IMR-90 (cell line): ENCODE results near the gene ARNT2. TPM values are rescaled to one million over a fixed set of nuclear protein-coding genes. Genes with fewer than 3 reads are reported as not detected.

ENCODE experiments used
- ATAC-seq: fragments of 200-7000 bp; cut with Tn5 transposase; 2 replicates; pipeline ENCODE4 v1.9.1; 2020; ENCODE audit warnings: low read depth, mild to moderate bottlenecking, moderate library complexity
- BruUV-seq: library from RNA; stranded (reverse); fragments of 400-500 nt; replicated peaks from 2 replicates; lab custom pipeline; 2021; lab: Mats Ljungman, UMichigan
- CTCF ChIA-PET: fragments of 300-600 bp; formaldehyde crosslinking; extraction: SDS; loops from one replicate; lab custom pipeline; 2021; ENCODE audit warnings: antibody characterized with exemption; lab: Yijun Ruan, JAX
- POLR2A ChIA-PET: fragments of 300-600 bp; sonication (Branson Sonifier 250); formaldehyde crosslinking; loops from one replicate; lab custom pipeline; 2022; ENCODE audit warnings: antibody characterized with exemption; ENCODE audit not compliant: unreplicated experiment; lab: Charles Lee
- DNase-seq: peaks from one replicate; pipeline ENCODE4 v3.0.0; 2013
- H2AFZ ChIP-seq: replicated peaks from 2 replicates; pipeline ENCODE3; 2013; ENCODE audit warnings: low read length, mild to moderate bottlenecking; ENCODE audit not compliant: poor library complexity
- H2AK5ac ChIP-seq: 2 replicates; pipeline ENCODE4 v1.6.1; 2013; ENCODE audit warnings: low read depth, low read length, inconsistent platforms
- H2AK9ac ChIP-seq: replicated peaks from 2 replicates; pipeline ENCODE3; 2013; ENCODE audit warnings: mild to moderate bottlenecking, low read depth, low read length, moderate library complexity; ENCODE audit not compliant: poor library complexity
- H2BK120ac ChIP-seq: 2 replicates; pipeline ENCODE4 v1.6.1; 2013; ENCODE audit warnings: low read depth, low read length, inconsistent platforms
- H2BK15ac ChIP-seq: 3 replicates; pipeline ENCODE4 v1.6.1; 2013; ENCODE audit warnings: low read depth, low read length, inconsistent platforms
- H2BK20ac ChIP-seq: 2 replicates; pipeline ENCODE4 v1.6.1; 2013; ENCODE audit warnings: low read depth, mild to moderate bottlenecking, inconsistent platforms, low read length, moderate library complexity
- H2BK5ac ChIP-seq: 2 replicates; pipeline ENCODE4 v1.6.1; 2013; ENCODE audit warnings: mild to moderate bottlenecking, low read depth, low read length, inconsistent platforms; ENCODE audit not compliant: poor library complexity, severe bottlenecking
- H3K14ac ChIP-seq: replicated peaks from 2 replicates; pipeline ENCODE4 v1.6.1; 2013; ENCODE audit warnings: low read depth, low read length, inconsistent platforms
- H3K18ac ChIP-seq: 2 replicates; pipeline ENCODE4 v1.6.1; 2013; ENCODE audit warnings: low read depth, low read length, control low read depth
- H3K23ac ChIP-seq: 2 replicates; pipeline ENCODE4 v1.6.1; 2013; ENCODE audit warnings: low read depth, low read length, inconsistent platforms
- H3K27ac ChIP-seq: 2 replicates; pipeline ENCODE4 v1.5.1; 2013; ENCODE audit warnings: mild to moderate bottlenecking, control low read depth, low read length; ENCODE audit not compliant: insufficient read depth
- H3K27me3 ChIP-seq: 2 replicates; pipeline ENCODE4 v1.6.1; 2013; ENCODE audit warnings: low read length; ENCODE audit not compliant: control insufficient read depth, insufficient read depth
- H3K36me3 ChIP-seq: 2 replicates; pipeline ENCODE4 v1.6.1; 2013; ENCODE audit warnings: low read length, mixed read lengths; ENCODE audit not compliant: control insufficient read depth, insufficient read depth
- H3K4ac ChIP-seq: 2 replicates; pipeline ENCODE4 v1.6.1; 2013; ENCODE audit warnings: low read depth, low read length, inconsistent platforms
- H3K4me1 ChIP-seq: 2 replicates; pipeline ENCODE4 v1.6.1; 2013; ENCODE audit warnings: low read length, mixed read lengths; ENCODE audit not compliant: control insufficient read depth, insufficient read depth
- H3K4me2 ChIP-seq: 2 replicates; pipeline ENCODE4 v1.6.1; 2013; ENCODE audit warnings: low read depth, mild to moderate bottlenecking, control low read depth, low read length, moderate library complexity
- H3K4me3 ChIP-seq: 2 replicates; pipeline ENCODE4 v1.5.1; 2013; ENCODE audit warnings: low read depth, mild to moderate bottlenecking, control low read depth, low read length, moderate library complexity; ENCODE audit not compliant: insufficient read depth
- H3K56ac ChIP-seq: 2 replicates; pipeline ENCODE4 v1.6.1; 2013; ENCODE audit warnings: low read length, inconsistent platforms; ENCODE audit not compliant: insufficient read depth; ENCODE audit errors: extremely low read depth
- H3K79me1 ChIP-seq, 2 experiments: 2 replicates each; pipeline ENCODE4 v1.6.1; 2013; ENCODE audit warnings: low read length in 2 of 2, inconsistent platforms in 1 of 2, low read depth in 1 of 2
- H3K9ac ChIP-seq: 2 replicates; pipeline ENCODE4 v1.6.1; 2013; ENCODE audit warnings: low read depth, low read length, control low read depth
- H3K9me1 ChIP-seq: 2 replicates; pipeline ENCODE4 v1.6.1; 2013; ENCODE audit warnings: low read length, inconsistent platforms; ENCODE audit not compliant: insufficient read depth
- H3K9me3 ChIP-seq: 2 replicates; pipeline ENCODE4 v1.6.1; 2013; ENCODE audit warnings: low read length; ENCODE audit not compliant: control insufficient read depth, insufficient read depth
- H4K20me1 ChIP-seq: 2 replicates; pipeline ENCODE4 v1.6.1; 2013; ENCODE audit warnings: low read length, inconsistent platforms; ENCODE audit not compliant: insufficient read depth
- H4K5ac ChIP-seq: 2 replicates; pipeline ENCODE4 v1.6.1; 2013; ENCODE audit warnings: mild to moderate bottlenecking, low read depth, low read length, control low read depth
- H4K8ac ChIP-seq, 2 experiments: 2 replicates each; pipeline ENCODE4 v1.6.1; 2013; ENCODE audit warnings: low read depth in 2 of 2, low read length in 2 of 2, control low read depth in 1 of 2, inconsistent platforms in 1 of 2
- H4K91ac ChIP-seq: 2 replicates; pipeline ENCODE4 v1.6.1; 2013; ENCODE audit warnings: low read depth, low read length, inconsistent platforms; ENCODE audit not compliant: insufficient read depth
- CEBPB ChIP-seq: IDR thresholded peaks from 2 replicates; pipeline ENCODE4 v1.6.1; 2012; ENCODE audit warnings: low read depth, low read length, improper control_type of control experiment
- MXI1 ChIP-seq: IDR thresholded peaks from 2 replicates; pipeline ENCODE4 v1.6.1; 2012; ENCODE audit warnings: low read depth, mild to moderate bottlenecking, low read length, moderate library complexity, borderline replicate concordance
- NFE2L2 ChIP-seq: fragments of 150-350 bp; IDR thresholded peaks from 2 replicates; pipeline ENCODE4 v1.6.1; 2016; ENCODE audit warnings: low read depth, mild to moderate bottlenecking, low read length
- RFX5 ChIP-seq: IDR thresholded peaks from 2 replicates; pipeline ENCODE4 v1.8.0; 2012; ENCODE audit warnings: low read depth, mild to moderate bottlenecking, low read length, moderate library complexity
- SMC3 ChIP-seq: fragments of 150-350 bp; IDR thresholded peaks from 2 replicates; pipeline ENCODE4 v1.6.1; 2016; ENCODE audit warnings: low read depth, mild to moderate bottlenecking, antibody characterized with exemption, low read length, moderate library complexity
- WGBS, 2 experiments: methylation state at CpG; one replicate each; pipeline versions ENCODE4 v1.1.5 to v1.1.7; 2013; ENCODE audit warnings: missing lambda C conversion rate in 2 of 2; ENCODE audit not compliant: insufficient read length in 1 of 2; ENCODE audit errors: extremely low coverage in 2 of 2; 5-methylcytosine and 5-hydroxymethylcytosine counted together
- dilution Hi-C: fragments of 300-500 bp; cut with HindIII; formaldehyde crosslinking; loops from one replicate; pipeline ENCODE4 v1.14.3; 2018; ENCODE audit warnings: low sequenced_read_pairs; ENCODE audit not compliant: unreplicated experiment
- in situ Hi-C: fragments of 300-500 bp; cut with MboI; formaldehyde crosslinking; loops from 3 replicates; pipeline ENCODE4 v1.14.3; 2019; ENCODE audit warnings: low sequenced_read_pairs, inconsistent platforms, mixed read lengths
- intact Hi-C: fragments of 100-400 bp; cut with micrococcal nuclease; formaldehyde crosslinking; loops from 2 replicates; pipeline ENCODE4 v1.10.0; 2022
- polyA plus RNA-seq, 3 experiments: library from polyadenylated mRNA; depleted of rRNA; stranded (reverse); fragments of >200 nt; gene quantifications; 2 replicates each; pipeline ENCODE4 v1.2.3, GENCODE V29; 2012; ENCODE audit warnings: low replicate concordance in 1 of 3
- total RNA-seq: library from RNA; depleted of rRNA; stranded (reverse); fragments of >200 nt; gene quantifications from 2 replicates; pipeline ENCODE4 v1.2.3, GENCODE V29; 2012

Gene ARNT2
- total and polyA plus RNA-seq, 2 of the 4 experiments (the other 2 are of a cell fraction) = 18.2 to 19.0 TPM

- Histone ChIP-seq H2BK120ac (peak overlapping the region; percentile 99), H4K5ac (peak overlapping the region; percentile 91), H3K36me3 (peaks cover 2% of the 10 kb centered on the region; the same call in 1 of the 2 replicates), H3K27me3 (no peaks in the 10 kb centered on the region), H2AFZ (peak overlapping the region; percentile 3), H3K79me1 (peaks cover 43 to 56% of the 10 kb centered on the region in 2 experiments; a peak in 3 of 4 replicates), H3K4me2 (peak overlapping the region; percentile 61), H2BK20ac (peak overlapping the region; percentile 99), H3K9me1 (peaks cover 43% of the 10 kb centered on the region), H3K4ac (peak overlapping the region; percentile 100), H2BK5ac (peak overlapping the region; percentile 99), H3K9me3 (peaks cover 5% of the 10 kb centered on the region), H3K4me1 (peaks cover 52% of the 10 kb centered on the region), H4K8ac (peak overlapping the region; percentile 95 to 96), H3K14ac (peak overlapping the region; percentile 92), H3K56ac (peak overlapping the region; percentile 96), H2AK9ac (peak overlapping the region; percentile 94), H4K91ac (peak overlapping the region; percentile 100), H2AK5ac (peak overlapping the region; percentile 98), H3K9ac (peak overlapping the region; percentile 85), H3K4me3 (peak overlapping the region; percentile 8; the same call in 1 of the 2 replicates), H2BK15ac (peak overlapping the region; percentile 98), H3K23ac (peak overlapping the region; percentile 93), H3K27ac (peak overlapping the region; percentile 95), H3K18ac (peak overlapping the region; percentile 92), H4K20me1 (no peaks in the 10 kb centered on the region)
- intact Hi-C loops (loop anchor here (2.0 to 10.0 kb wide), 2 partner anchors 27 to 295 kb away; partner anchors contain the start of gene CEMIP), dilution Hi-C loops (no loop called here), in situ Hi-C loops (no loop called here)
- BruUV-seq = no TSS peak
- TF ChIP-seq NFE2L2 (no peak), RFX5 (no peak), MXI1 (no peak), CEBPB (no peak), SMC3 (no peak)
- POLR2A ChIA-PET = interaction anchor here (1.8 to 2.6 kb wide), 2 partner anchors 9 to 16 kb away, joined by 4 to 13 read pairs; no protein-coding TSS in a partner anchor
- DNase-seq = no peak
- CTCF ChIA-PET = interaction anchor here (1.4 kb wide), 2 partner anchors 15 to 87 kb away, joined by 3 read pairs; no protein-coding TSS in a partner anchor
- peak; percentile 19 for ATAC-seq
- 80% methylated on average over 1 of the region's 6 CpGs; no CpG with 5 or more reads in 1 of the 2 experiments for WGBS, 2 experiments
These were observed 76.1 kb downstream of the ARNT2 start for GRCh38 chr15:80480171-80480811.
